HG02840 (cell line): ENCODE measurements around the gene CYP27A1.
"Not testable (repeated sequence)": the region's sequence is repeated elsewhere in the genome, so short reads cannot be mapped to it uniquely, and the experiment has no call there.

Source experiments
- ATAC-seq: cut with Tn5 transposase; IDR thresholded peaks from one replicate; pipeline ENCODE4 v1.9.1; 2021; ENCODE audit warnings: mild to moderate bottlenecking, moderate library complexity, moderate number of reproducible peaks; ENCODE audit not compliant: unreplicated experiment, low FRiP score

Gene CYP27A1

DNA sequence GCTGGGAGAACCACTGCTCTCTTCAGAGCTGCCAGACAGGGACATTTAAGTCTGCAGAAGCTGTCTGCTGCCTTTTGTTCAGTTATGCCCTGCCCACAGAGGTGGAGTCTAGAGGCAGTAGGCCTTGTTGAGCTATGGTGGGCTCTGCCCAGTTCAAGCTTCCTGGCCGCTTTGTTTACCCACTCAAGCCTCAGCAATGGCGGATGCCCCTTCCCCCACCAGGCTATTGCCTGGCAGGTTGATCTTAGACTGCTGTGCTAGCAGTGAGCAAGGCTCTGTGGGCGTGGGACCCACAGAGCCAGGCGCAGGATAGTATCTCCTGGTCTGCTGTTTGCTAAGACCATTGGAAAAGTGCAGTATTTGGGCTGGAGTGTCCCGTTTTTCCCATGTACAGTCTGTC, 9.2 kb upstream of the CYP27A1 start:
- not testable (repeated sequence) for ATAC-seq

DNA sequence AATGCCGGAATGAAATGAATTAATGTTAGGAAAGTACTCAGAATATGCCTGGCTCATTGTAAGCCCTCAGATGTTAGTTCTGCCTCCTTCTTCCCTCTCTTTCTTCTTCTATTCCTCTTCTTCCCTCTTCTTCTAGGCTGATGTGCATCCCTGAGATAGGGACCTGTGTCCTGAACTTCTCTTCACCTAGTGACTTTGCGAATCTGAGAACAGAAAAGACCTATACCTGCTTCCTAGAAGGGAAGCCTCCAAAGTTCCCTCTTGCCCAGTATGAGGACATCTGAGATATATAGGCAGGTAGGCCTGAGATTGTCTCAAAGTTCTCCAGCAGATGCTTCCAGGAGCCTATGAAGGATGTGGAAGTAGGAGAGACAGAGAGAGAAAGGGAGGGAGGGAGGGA, 8.1 kb upstream of the CYP27A1 start:
- ATAC-seq: no peak

DNA sequence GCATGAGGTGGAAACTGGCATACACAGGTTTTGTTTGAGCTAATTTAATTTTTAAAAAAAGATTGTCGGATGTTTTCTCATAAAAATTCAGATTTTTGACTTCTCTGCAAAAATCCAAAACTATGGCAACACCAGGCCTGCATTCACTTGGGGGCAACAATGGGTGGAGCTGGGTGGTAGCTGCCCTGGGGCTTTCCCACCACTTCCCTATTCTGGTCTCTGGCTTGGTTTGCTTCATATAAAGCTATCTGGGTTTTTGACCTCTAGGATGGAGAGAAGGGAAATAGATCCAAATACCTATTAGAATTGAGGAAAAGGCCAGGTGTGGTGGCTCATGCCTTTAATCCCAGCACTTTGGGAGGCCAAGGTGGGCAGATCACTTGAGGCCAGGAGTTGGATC, 5.5 kb upstream of the CYP27A1 start:
- no peak for ATAC-seq

DNA sequence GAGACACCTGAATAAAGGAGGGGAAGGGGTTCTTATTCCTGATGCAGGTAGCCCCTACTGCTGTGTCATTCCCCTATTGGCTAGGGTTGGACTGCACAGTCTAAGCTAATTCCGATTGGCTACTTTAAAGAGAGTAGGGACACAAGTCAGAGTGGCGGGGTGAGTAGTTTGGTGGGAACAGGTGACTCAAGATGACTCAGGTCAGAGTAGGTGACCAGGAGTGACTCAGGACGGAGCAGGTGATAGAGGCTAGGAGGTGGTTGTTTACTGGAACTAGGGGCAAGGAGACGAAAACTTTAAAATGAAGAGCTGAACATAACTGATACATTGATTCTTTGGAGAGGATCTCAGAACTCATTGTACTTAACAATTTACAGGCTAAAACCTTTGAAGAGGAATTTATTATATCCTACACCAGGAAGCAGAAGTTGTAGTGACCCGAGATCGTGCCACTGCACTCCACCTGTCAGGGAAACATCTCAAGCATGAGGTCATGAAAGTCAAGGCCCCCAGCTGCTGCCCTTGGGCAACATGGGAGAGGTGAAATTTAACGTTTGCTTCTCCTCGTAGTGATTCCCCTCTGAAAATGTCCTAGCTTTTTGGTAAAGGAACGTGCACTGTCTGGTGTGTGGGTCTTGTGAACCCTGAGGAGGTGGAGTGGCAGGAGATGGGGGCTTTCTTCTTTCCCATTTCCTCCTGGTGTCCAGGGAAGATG, 4.5 kb upstream of the CYP27A1 start:
- ATAC-seq: no peak

DNA sequence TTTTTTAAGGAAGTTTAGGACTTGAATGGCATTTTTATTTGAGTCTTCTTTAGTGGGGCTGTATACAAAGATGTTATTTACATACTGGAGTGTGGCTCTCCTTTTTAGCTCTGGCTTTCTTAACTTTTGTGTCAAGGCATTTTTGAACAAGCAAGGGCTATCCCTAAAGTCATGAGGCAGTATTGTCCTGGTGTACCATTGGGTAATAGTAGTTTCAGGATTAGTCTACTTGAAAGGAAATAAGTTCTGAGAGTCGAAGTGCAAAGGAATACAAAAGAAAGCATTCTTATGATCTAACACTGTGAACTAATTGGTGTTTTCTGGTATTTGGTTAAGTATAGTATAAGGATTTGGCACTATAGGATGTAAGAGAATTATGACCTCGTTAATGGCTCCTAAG, 1.9 kb upstream of the CYP27A1 start:
- ATAC-seq: no peak

DNA sequence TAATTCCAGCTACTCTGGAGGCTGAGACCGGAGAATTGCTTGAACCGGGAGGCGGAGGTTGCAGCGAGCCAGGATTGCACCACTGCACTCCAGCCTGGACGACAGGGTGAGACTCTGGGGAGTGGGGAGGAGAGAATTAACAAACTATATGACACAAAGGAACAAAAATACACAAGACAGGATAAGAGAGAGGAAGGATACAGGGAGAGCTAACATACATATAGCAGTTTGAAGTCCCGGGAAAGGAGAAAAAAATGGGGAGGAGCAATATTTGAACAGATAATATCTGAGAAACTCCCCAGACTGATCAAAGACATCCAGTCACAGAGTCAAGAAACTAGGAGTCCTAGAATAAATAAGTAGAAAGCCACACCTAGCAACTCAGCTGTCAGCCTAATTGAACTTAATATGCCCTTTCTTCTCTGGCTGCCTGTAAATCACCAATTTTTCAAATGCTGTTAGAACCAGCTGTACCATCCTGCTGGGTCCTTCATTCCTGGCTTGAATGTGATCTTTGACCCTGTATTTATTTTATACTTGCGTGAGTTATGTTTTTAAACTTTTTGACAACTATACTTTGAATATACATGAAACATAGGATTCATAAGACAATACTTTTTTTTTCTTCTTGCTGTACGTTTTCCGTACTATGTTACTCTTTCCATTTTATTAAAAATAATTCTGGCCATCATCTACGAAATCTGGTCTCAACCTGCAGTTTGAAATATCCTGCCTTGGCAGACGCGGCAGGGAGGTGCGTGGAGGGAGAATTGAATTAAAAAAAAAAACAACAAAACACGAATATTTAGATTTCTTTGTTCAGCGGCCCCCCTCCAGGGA, 876 bp upstream of the CYP27A1 start:
- no peak for ATAC-seq

DNA sequence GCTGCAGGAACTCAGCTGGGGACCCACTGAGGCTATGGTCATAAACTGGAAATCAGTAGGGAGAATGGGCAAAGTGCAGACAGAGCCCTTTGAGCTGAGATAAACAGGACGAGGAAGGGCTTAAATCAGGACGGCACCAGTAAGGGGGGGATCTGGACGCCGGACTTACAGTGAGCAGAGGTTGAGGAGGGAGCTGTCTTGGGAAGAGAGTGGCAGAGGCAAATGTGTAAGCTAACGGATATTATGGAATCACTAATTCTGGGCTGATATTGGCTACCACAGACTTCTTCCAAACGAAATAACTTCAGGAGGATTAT, 539 bp downstream of the CYP27A1 start:
- no peak for ATAC-seq

DNA sequence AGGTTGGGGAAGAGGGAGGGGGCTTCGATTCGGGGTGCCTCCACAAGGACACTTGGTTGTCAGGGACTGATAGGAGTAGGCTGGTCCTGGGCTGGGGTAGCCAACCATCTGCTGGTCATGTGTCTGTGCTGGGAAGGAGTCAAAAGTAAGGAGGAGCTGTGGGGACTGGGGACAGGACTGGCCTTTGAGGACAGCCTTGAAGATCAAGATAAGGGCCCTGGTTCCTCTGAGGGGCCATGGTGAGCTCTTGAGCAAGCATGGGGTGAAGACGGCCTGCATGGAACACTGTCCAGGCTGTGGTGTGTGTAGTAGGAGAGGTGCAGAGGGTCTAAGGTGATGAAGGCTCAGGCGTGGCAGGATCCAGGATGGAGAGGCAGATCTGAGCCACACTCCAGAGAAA, 1.7 kb downstream of the CYP27A1 start:
- ATAC-seq: no peak

DNA sequence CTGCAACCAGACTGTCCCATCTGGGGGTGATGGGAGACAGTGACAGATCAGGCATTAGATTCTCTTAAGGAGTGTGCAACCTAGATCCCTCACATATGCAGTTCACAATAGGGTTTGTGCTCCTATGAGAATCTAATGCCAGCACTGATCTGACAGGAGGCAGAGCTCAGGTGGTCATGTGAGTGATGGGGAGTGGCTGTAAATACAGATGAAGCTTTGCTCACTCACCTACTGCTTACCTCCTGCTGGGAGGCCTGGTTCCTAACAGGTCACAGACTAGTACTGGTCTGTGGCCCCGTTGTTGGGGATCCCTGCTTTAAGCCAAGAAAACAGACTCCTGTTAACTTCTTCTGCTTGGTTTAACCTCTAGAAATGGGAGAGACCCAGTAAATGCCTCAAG, 3.2 kb downstream of the CYP27A1 start:
- no peak for ATAC-seq

DNA sequence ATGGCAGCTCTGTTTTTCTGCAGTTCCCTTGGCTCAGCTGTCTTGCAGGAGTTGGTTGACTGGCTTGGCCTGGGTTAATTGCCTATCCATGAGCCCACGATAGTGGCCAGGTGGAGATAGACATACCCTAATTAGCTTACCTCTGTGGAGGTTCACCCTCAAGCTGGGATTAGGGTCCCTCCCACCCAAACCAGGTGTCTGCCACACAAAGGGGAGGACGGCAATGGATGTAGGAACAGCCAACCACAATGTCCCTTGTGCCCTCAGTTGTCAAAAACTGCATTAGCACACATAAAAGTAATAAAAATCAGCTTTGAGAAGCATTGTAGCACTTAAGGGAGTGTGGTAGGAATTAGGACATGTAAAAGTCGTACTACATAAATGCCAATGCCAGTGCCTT, 4.2 kb downstream of the CYP27A1 start:
- no peak for ATAC-seq

DNA sequence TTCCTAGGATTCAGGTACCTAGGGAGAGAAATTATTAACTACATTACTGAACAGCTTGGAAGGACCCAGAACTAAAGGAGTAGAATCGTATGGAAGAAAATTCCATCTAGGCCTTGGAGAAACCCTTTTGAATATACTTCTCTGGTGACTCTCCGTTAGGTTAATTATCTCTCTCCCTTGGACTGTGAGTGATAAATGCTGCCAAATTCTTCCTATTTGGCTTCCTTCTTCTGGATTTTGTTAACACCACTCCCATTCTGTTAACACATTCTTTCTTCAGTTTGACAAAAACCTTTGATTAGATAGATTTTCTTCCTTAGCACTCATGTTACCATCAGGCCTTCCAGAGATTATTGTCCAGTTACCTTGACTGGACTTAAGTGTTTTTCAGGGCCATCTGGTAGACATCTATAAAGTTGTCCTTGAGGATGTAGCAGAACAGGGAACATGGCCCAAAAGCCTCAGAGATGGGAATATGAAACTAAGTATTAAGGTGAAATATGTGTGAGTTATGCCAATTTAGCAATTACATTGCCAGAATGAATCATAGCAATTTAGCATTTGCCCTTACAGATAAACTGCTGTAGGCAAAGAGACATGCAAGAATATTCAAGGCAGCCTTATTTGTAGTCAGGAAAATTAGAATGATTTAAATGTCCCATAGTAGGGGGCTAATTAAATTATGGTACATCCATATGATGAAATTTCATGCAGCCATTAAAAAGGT, 6.7 kb downstream of the CYP27A1 start:
- no peak for ATAC-seq

DNA sequence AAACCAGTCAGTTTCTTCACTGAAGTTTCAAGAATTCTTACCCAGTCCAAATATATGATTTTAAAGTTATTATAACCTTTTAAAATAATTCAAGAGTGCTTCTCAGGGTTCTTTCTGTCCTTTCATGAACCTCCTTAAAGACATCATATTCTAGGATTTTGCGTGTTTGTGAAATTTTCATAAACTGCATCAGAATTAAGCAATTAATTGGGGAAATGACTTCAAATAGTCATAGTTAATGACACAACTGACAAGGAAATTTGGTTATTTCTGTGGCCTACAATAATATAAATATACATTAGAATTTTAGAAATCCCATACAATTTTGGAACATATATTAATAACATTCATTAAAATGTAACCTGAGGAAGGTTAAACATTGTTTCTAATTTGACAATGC, 10.5 kb downstream of the CYP27A1 start:
- no peak for ATAC-seq

DNA sequence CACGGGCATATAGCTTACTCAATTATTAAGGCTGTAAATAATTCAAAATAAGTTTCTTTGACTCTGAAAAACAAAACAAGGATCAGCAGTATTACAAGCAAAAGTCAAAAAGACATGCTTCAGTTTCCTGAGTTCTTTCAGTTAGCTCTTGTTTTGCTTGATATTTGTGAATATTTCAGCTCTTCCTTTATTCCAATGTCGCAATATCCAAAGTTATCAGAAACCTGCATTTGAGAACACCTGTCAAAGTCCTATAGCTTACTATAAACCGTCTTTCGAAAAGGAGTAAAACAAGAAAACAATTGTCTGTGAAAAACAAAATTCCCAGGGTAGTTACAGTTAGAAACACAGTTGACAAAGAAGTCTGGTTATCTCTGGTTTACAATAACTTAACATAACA, 14.7 kb downstream of the CYP27A1 start:
- no peak for ATAC-seq

DNA sequence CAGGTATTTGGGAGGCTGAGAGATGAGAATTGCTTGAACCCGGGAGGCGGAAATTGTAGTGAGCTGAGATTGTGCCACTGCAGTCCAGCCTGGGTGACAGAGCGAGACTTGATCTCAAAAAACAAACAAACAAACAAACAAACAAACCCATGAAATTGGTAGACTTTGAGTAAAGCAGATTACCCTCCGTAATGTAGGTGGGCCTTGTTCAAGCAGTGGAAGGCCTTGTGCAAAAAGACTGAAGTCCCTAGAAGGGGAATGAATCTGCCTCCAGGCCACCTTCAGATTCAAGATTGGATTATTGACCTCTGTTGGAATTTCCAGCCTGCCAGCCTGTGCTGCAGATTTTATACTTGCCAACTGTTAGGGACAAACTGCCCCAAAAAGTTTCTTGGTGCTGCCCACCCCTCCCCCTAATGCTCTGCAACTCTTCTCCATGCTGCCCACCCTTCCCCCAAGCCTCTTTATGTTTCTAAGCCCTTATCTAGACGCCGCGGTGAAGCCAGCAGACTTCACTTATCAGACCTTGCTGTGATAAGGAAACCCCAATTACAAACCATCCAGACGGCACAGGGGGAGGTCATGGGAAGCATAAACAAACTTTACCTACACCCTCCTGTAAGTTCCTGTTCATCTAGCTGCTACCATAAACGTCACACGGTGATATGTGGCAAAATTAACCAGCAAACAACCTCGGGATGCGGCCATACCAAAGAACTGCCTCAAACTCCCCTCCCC, 17.0 kb downstream of the CYP27A1 start:
- ATAC-seq: no peak

DNA sequence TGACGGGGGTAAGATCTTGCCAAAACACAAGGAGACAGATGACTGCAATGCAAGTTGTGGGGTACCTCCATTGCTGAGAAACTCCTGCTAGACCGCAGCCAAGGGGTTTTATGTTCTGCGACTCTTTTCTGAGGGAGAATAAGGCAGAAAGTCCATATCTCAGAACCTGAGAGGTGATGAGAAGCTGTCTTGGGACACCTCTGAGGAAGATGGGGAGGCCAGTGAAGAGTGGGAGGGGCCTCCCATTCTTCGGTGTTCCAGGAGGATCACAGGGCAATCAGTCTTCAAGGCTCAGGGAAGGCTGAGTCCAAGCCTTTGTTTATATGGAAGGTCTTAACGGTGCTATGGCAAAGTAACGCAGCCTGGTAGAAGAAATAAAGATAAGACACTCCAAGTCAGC, 18.0 kb downstream of the CYP27A1 start:
- no peak for ATAC-seq

DNA sequence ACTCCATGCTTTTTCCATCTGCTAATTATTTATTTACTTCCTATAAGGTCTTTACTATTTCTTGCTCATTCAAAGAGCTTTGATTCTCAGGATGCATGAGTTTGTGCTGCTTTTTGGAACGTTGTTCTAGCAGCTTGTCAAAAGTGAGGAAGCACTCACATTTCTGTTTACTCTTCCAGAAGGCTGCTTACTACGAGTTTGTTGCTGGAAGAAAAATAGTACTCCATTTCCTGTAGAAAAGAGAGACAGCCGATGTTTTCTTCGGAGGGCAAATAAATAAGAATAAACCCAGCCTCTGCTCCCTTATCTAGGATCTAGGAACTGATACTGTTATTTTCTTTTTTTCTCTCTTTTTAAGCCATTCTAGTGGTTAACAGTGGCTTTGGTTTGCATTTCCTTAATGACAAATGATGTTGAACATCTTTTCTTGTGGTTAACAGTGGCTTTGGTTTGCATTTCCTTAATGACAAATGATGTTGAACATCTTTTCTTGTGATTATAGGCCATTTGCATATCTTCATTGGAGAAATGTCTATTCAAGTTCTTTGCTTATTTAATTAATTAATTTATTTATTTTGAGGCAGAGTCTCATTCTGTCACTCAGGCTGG, 20.5 kb downstream of the CYP27A1 start:
- no peak for ATAC-seq

DNA sequence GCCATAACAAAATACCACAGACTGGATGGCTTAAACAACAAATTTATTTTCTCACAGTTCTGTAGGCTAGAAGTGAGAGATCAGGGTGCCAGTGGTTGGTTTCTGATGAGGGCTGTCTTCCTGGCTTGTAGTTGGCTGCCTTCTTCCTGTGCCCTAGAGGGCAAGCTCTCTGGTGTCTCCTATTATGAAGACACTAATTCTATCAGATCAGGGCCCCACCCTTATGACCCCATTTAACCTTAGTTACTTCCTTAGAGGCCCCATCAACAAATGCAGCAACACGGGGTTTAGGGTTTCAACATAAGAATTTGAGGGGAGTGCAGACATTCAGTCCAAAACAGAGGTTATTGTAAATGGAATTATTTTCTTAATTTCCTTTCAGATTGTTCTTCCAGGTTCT, 22.9 kb downstream of the CYP27A1 start:
- ATAC-seq: no peak

DNA sequence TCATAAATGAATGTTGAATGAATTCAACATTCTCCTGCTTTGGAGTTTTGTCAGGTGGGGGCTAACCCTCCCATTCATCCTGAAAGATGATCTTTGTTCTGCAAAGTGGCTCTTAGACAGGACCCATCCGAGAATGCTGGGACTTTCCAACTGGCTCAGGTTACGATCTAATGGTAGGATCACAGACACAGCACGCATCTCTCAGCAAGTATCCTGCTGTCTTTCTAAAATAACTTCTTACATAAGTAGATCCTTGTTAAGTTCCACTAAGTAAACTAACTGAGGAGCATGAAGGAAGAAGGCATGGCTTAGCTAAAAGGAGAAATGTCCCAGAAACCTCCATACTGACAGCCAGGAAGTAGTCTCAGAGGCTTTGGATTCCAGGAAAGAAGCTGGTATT, 23.7 kb downstream of the CYP27A1 start:
- ATAC-seq: no peak

DNA sequence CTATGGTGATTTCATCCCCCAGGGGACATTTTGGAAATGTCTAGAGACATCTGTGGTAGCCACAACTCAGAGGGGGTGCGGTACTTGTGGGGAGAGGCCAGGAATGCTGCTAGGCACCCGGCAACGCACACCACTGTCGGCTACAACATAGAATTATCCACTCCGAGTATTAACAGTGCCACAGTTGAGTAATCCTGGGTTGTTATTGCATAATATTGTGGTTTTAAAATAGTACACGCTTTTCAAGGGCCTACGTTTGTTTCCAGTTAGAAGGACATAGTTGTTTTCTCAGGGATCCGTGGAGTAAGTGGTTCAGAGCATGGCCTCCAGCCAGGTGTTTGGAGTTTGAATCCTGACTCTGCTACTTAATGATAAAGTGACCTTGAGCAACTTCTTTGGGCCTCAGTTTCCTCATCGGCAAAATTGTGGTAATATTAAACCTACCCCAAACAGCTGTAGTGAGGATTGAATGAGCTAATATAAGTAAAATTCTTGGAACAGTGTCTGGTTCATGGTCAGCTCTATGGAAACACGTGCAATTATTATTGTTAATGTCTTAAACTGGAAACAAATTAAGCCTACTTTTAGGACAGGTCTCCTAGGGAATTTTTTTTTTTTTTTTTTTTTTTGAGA, 24.5 kb downstream of the CYP27A1 start:
- no peak for ATAC-seq

DNA sequence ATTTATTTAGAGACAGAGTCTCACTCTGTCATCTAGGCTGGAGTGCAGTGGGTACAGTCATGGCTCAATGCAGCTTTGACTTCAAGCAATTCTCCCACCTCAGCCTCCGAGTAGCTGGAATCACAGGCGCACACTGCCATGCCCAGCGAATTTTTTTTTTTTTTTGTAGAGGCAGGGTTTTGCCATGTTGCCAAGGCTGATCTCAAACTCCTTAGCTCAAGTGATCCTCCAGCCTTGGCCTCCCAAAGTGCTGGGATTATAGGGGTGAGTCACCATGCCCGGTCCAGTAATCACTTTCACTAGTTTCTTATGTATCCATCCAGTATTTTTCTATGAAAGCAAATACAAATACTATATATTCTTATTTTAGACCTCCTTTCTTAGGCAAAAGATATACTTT, 25.7 kb downstream of the CYP27A1 start:
- no peak for ATAC-seq
